OCI-LY1 (cell line): ENCODE data around the gene PAM.

Source experiments
- H2AFZ ChIP-seq: fragments of 200-600 bp; sonication (generic), shearing (Covaris generic); 2 replicates; pipeline ENCODE4 v1.6.0; 2014; ENCODE audit warnings: antibody characterized with exemption, mild to moderate bottlenecking, low read length
- H3F3A ChIP-seq: fragments of 200-600 bp; sonication (generic), shearing (Covaris generic); 2 replicates; pipeline ENCODE4 v1.6.0; 2014; ENCODE audit warnings: mild to moderate bottlenecking, antibody characterized with exemption, low read length, moderate library complexity; ENCODE audit not compliant: insufficient read depth
- H3K27ac ChIP-seq: fragments of 200-600 bp; sonication (generic); 2 replicates; pipeline ENCODE4 v1.5.1; 2014; ENCODE audit warnings: low read length, mixed run types, mild to moderate bottlenecking, low read depth; ENCODE audit not compliant: poor library complexity, severe bottlenecking
- H3K27me3 ChIP-seq: fragments of 200-600 bp; sonication (generic); 2 replicates; pipeline ENCODE4 v1.6.0; 2014; ENCODE audit warnings: antibody characterized with exemption, mild to moderate bottlenecking, low read length, moderate library complexity; ENCODE audit not compliant: insufficient read depth
- H3K36me3 ChIP-seq: fragments of 200-600 bp; sonication (generic); 2 replicates; pipeline ENCODE4 v1.6.1; 2014; ENCODE audit warnings: mild to moderate bottlenecking, antibody characterized with exemption, low read length, moderate library complexity, mixed read lengths; ENCODE audit not compliant: insufficient read depth
- H3K4me1 ChIP-seq: fragments of 200-600 bp; sonication (generic); 2 replicates; pipeline ENCODE4 v1.5.1; 2014; ENCODE audit warnings: mild to moderate bottlenecking, low read length, moderate library complexity; ENCODE audit not compliant: insufficient read depth, severe bottlenecking
- H3K4me2 ChIP-seq: fragments of 200-600 bp; sonication (generic), shearing (Covaris generic); 2 replicates; pipeline ENCODE4 v1.6.1; 2014; ENCODE audit warnings: low read length
- H3K4me3 ChIP-seq: fragments of 200-600 bp; sonication (generic); 2 replicates; pipeline ENCODE4 v1.5.1; 2014; ENCODE audit warnings: low read length, low read depth, mild to moderate bottlenecking, mixed read lengths; ENCODE audit not compliant: poor library complexity, severe bottlenecking
- H3K79me2 ChIP-seq: fragments of 200-600 bp; shearing (Covaris generic); 2 replicates; pipeline ENCODE4 v1.6.1; 2016; ENCODE audit warnings: mixed run types, low read length, mixed read lengths; ENCODE audit not compliant: insufficient read depth
- H3K9ac ChIP-seq: fragments of 200-600 bp; sonication (generic), shearing (Covaris generic); 2 replicates; pipeline ENCODE4 v1.6.1; 2014; ENCODE audit warnings: mild to moderate bottlenecking, low read length, mixed read lengths
- H3K9me2 ChIP-seq: fragments of 200-600 bp; sonication (generic), shearing (Covaris generic); 2 replicates; pipeline ENCODE4 v1.6.1; 2014; ENCODE audit warnings: low read depth, mild to moderate bottlenecking, low read length, mixed read lengths
- H3K9me3 ChIP-seq: fragments of 200-600 bp; shearing (Covaris generic); 2 replicates; pipeline ENCODE4 v1.6.1; 2014; ENCODE audit warnings: low read length, mixed read lengths
- H4K20me1 ChIP-seq: fragments of 200-600 bp; sonication (generic), shearing (Covaris generic); 2 replicates; pipeline ENCODE4 v1.6.0; 2016; ENCODE audit warnings: mild to moderate bottlenecking, low read length; ENCODE audit not compliant: insufficient read depth
- EZH2 ChIP-seq: fragments of 200-600 bp; sonication (generic), shearing (Covaris generic); IDR thresholded peaks from 2 replicates; pipeline ENCODE4 v1.8.0; 2017; ENCODE audit warnings: borderline replicate concordance, mixed run types, mild to moderate bottlenecking, antibody characterized with exemption, low read length, moderate library complexity, mixed read lengths
- TF ChIP-seq, protein P1 (sequence below): fragments of 200-600 bp; sonication (generic), shearing (Covaris generic); IDR thresholded peaks from 2 replicates; pipeline ENCODE4 v1.5.1; 2017; ENCODE audit warnings: mild to moderate bottlenecking, antibody characterized with exemption, low read length, moderate library complexity, mixed read lengths

PAM gene

DNA sequence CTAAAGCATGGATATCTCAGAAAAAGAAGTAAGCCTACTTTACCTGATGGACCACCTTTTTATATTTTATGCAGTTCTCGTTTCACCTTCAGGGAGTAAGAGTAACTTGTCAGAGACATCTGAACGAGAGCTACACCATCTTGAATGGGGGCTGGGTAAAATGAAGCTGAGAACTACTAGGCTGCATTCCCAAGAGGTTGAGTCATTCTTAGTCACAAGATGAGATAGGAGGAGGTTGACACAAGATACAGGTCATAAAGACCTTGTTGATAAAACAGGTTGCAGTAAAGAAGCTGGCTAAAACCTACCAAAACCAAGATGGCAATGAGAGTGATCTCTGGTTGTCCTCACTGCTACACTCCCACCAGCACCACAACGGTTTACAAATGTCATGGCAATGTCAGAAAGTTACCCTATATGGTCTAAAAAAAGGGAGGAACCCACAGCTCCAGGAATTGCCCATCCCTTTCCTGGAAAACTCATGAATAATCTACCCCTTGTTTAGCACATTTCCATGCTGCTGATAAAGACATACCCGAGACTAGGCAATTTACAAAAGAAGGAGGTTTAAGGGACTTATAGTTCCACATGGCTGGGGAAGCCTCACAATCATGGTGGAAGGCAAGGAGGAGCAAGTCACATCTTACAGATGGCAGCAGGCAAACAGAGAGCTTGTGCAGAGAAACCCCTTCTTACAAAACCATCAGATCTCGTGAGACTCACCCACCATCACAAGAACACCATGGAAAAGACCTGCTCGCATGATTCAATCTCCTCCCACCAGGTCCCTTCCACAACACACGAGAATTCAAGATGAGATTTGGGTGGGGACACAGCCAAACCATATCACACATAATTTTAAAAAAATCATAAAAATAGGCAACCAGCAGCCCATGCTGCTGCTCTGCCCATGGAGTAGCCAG is 302.4 kb downstream of the PAM start:
- no peaks in the 10 kb centered on the region for H3F3A ChIP-seq
- no peaks in the 10 kb centered on the region for H4K20me1 ChIP-seq
- H3K9me2 ChIP-seq, result no peaks in the 10 kb centered on the region
- TF ChIP-seq, protein P1, sequence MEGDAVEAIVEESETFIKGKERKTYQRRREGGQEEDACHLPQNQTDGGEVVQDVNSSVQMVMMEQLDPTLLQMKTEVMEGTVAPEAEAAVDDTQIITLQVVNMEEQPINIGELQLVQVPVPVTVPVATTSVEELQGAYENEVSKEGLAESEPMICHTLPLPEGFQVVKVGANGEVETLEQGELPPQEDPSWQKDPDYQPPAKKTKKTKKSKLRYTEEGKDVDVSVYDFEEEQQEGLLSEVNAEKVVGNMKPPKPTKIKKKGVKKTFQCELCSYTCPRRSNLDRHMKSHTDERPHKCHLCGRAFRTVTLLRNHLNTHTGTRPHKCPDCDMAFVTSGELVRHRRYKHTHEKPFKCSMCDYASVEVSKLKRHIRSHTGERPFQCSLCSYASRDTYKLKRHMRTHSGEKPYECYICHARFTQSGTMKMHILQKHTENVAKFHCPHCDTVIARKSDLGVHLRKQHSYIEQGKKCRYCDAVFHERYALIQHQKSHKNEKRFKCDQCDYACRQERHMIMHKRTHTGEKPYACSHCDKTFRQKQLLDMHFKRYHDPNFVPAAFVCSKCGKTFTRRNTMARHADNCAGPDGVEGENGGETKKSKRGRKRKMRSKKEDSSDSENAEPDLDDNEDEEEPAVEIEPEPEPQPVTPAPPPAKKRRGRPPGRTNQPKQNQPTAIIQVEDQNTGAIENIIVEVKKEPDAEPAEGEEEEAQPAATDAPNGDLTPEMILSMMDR, result no peak
- TF ChIP-seq EZH2, result no peak
- H3K9ac ChIP-seq, result no peak overlapping the region
- H3K4me1 ChIP-seq, result no peaks in the 10 kb centered on the region
- no peaks in the 10 kb centered on the region for H3K79me2 ChIP-seq
- H2AFZ ChIP-seq, result no peak overlapping the region
- no peaks in the 10 kb centered on the region for H3K27me3 ChIP-seq
- no peaks in the 10 kb centered on the region for H3K36me3 ChIP-seq
- H3K4me3 ChIP-seq, result no peak overlapping the region
- no peak overlapping the region for H3K4me2 ChIP-seq
- no peaks in the 10 kb centered on the region for H3K9me3 ChIP-seq
- no peak overlapping the region for H3K27ac ChIP-seq

DNA sequence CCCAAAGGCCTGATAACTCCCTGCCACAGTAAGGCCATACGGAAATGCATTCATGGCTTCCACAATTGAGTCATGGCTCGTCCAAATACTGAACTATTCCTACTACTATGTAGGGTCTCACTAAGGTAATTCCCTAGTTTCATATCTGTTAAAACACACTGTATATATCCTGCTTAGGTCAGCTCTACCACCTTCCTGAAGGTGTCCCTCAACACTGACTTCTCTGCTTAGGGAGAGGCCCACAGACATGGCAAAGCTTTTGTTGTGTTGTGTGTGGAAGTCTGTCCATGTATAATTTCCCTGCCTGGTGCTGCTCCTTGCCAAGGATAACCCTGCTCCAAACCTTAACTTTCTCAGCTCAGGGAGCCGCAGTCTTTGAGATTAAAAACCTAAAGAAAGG is 304.4 kb downstream of the PAM start:
- Histone ChIP-seq H3K27ac (no peak overlapping the region), H3K9me3 (no peaks in the 10 kb centered on the region), H3K36me3 (no peaks in the 10 kb centered on the region), H3F3A (no peaks in the 10 kb centered on the region), H3K79me2 (no peaks in the 10 kb centered on the region), H3K27me3 (no peaks in the 10 kb centered on the region), H3K9ac (no peak overlapping the region), H3K4me3 (no peak overlapping the region), H3K4me1 (no peaks in the 10 kb centered on the region), H4K20me1 (no peaks in the 10 kb centered on the region), H2AFZ (no peak overlapping the region), H3K4me2 (no peak overlapping the region), H3K9me2 (no peaks in the 10 kb centered on the region)
- TF ChIP-seq, protein P1, result no peak
- no peak for TF ChIP-seq EZH2

DNA sequence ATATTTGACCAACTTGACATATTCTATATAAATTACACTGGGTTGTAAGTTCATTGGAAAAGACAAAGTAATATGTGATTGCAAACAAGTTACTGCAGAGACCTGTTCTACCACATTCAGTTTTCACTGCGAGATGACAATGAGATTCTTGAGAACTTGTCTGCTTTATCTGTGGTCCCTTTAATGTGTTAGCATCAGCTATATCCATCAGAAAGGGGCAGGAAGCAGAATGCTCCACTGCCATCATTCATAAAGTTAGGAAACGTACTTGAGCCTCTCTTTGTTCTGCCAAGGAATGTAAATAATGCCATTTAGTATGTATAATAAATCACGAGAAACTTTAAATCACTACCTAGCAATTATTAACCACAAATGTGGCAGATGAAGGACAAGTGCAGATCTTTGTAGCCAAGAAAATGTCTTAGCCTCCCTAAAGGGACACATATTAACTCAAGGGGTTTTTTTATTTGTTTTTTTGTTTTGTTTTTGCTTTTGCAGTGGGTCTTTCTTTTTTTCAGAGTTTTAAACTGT is 305.4 kb downstream of the PAM start:
- H4K20me1 ChIP-seq, result no peaks in the 10 kb centered on the region
- H3K9me2 ChIP-seq, result no peaks in the 10 kb centered on the region
- TF ChIP-seq EZH2, result no peak
- TF ChIP-seq, protein P1, result no peak
- no peaks in the 10 kb centered on the region for H3K9me3 ChIP-seq
- no peaks in the 10 kb centered on the region for H3K36me3 ChIP-seq
- H3K4me2 ChIP-seq, result no peak overlapping the region
- H2AFZ ChIP-seq, result no peak overlapping the region
- no peak overlapping the region for H3K4me3 ChIP-seq
- H3F3A ChIP-seq, result no peaks in the 10 kb centered on the region
- H3K27ac ChIP-seq, result no peak overlapping the region
- no peaks in the 10 kb centered on the region for H3K4me1 ChIP-seq
- H3K27me3 ChIP-seq, result no peaks in the 10 kb centered on the region
- H3K9ac ChIP-seq, result no peak overlapping the region
- no peaks in the 10 kb centered on the region for H3K79me2 ChIP-seq
